ENCODE data around the gene PFN3.

PFN3 gene

DNA sequence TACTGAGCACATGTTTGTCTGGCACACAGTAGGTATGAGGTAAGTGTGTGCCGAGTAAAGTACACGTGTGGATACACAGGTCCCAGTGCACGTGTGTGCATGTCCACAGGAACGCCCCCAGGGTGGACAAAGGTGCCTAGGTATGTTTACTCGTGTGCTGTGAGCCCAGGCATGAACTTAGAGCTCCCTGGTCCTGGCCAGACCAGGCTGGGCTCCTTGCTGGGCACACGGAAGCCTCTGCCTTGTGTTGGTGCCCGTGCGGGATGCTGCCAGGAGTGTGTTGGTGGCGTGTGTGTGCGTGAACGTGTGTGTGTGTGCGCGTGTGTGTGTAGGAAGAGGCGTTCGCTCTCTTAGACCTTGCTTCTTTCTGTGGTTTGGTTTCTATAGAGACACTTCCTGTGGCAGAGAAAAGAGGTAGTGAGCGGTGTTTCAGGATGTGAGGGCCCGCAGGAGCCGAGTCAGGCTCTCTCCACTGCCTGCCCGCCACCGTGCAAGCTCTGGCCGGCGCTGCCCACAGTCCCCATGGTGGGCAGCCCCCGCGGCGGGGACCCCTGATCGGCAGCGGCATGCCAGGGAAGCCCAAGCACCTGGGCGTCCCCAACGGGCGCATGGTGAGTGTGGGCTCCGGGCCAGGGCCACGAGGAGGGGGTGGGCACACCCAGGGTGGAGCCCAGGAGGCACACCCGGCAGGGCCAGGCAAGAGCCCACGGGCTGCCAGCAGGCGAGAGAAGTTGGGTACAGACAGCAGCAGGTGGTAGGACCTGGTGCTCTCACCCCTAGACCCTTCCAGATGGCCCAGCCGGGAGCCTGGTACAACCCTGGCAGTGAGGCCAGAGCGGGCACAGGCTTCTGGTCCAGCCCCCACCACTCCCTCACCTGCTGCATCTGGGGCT is 42.8 kb downstream of the PFN3 start, which contains the start of gene RGS14:
RGS14 (plus strand) TSS at position 466 of the 893 bp plus-strand sequence; CDS start at position 567, 101 bp downstream.
- DNase-seq = peak; percentile 34

DNA sequence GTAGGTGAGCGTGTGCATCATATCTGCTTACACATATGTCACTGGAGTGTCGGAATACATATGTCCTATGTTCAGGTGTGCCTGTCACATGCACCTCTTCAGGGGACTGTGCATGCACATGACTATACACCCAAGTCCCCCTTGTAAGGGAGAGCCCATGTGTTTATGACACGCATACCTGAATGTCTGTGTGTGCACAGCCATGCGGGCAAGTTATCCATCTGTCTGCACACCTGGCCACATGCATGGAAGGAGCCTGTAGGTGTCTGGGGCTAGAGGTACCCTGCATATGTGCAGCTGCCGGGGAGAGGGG is 43.4 kb downstream of the PFN3 start:
- no peak for DNase-seq

DNA sequence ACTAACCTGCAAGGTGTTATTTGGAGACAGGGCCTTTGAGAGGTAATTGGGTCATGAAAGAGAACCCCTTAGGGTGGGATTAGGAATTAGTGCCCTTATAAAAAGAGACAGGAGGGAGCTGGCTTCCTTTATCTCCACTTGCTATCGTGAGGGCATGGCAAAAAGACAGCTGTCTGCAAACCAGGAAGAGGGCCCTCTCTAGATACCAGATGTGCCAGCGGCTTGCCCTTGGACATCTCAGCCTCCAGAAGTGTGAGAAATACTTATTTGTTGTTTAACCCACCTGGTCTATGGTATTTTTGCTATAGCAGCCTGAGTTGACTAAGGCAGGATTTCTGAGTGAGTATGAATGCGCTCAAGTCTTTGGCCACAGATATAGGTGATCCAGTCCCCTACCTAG is 43.7 kb downstream of the PFN3 start:
- DNase-seq = no peak

DNA sequence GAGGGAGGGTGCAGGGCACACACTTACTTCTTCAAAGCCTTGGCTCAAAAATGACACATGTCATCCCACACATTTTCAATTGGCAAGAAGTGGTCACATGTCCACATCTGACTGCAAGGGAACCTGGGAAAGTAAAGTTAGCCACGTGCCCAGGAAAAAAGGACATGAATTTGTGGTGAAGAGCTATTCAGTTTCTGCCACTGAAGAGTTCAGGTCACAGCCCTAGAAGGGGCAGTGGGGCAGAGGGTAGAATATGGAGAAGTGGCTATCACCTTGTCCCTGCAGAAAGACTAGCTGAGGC is 44.6 kb downstream of the PFN3 start:
- no peak for DNase-seq

DNA sequence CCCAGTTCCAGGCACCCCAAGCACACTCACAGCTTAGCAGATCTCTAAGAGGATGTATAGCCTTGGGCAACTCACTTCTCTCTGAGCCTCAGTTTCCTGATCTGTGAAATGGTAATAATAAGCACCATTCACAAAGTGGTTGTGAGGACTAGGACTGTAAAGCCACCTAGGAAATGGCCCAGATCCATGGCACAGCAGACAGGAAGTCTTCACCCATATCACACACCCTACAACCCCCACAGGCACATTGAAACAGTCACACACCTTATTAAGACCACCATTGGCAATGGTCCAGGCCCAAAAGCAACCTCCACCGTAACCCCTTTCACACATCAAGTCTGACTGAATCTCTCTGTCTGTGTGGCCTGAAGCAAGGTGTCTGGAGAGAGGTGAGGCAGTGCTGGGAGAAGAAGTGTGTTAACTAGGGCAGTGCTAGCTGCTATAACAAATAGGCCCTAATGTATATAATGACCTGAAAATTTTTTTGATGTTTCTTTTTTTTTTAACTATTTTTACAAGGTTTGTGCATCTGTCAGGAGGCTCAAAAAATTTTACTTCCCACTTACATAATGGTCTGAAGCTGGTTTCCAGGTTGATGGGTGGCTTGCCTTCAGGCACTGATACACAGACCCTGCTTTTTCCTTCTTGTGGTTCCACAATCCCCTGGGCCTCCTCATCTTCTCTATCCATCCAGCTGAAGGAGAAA is 45.1 kb downstream of the PFN3 start:
- no peak for DNase-seq

DNA sequence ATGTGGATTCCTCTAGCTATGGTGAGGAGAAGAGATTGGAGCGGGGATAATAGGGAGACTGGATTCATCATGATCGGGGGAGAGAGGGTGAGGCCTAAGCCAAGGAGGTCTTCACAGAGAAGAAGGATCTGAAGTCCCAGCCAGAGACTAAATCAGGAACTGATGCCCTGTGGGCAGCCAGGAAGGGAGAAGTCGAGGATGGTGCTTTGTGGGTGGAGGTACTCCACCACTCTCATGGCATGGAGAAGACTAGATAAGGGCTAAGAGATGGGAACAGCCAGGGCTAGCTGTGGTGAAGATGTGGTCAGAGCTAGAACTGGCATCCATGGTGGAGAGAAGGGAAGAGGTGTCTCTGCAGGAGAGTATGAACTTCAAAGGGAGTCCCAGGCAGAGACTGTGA is 45.8 kb downstream of the PFN3 start:
- DNase-seq = no peak

DNA sequence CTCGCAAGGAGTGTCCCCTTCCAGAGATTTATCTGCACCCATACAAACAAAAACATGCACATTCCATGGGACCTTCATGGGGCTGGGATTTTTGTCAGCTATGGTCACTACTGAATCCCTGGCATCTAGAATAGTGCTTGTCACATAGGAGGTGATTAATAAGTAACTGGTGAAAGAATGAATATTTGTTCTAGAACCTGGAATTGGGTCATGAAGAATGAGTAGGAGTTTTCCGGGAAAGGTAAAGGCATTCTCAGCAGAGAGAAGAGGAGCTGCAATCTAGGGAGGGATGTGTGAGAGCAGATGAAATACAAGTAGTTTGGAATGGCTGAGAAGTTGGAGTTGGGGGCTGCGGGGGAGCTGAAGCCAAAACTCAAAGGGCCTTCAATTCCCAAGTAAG is 46.2 kb downstream of the PFN3 start:
- no peak for DNase-seq

DNA sequence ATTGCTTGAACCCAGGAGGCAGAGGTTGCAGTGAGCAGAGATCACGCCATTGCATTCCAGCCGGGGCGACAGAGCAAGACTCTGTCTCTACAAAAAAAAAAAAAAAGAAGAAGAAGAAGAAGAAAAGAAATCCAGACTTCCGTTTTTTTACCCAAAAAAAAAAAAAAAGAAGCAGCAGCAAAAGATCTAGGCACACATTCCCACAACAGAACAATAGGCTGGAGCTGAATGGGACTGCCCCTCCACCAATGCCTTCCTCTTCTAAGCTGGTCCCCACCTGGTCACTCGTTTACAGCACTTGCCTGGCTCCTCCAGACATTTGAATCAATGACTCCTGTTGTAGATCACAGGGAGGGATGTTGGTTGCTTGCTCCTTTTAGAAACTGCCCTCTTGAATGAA is 47.4 kb downstream of the PFN3 start:
- DNase-seq = no peak

DNA sequence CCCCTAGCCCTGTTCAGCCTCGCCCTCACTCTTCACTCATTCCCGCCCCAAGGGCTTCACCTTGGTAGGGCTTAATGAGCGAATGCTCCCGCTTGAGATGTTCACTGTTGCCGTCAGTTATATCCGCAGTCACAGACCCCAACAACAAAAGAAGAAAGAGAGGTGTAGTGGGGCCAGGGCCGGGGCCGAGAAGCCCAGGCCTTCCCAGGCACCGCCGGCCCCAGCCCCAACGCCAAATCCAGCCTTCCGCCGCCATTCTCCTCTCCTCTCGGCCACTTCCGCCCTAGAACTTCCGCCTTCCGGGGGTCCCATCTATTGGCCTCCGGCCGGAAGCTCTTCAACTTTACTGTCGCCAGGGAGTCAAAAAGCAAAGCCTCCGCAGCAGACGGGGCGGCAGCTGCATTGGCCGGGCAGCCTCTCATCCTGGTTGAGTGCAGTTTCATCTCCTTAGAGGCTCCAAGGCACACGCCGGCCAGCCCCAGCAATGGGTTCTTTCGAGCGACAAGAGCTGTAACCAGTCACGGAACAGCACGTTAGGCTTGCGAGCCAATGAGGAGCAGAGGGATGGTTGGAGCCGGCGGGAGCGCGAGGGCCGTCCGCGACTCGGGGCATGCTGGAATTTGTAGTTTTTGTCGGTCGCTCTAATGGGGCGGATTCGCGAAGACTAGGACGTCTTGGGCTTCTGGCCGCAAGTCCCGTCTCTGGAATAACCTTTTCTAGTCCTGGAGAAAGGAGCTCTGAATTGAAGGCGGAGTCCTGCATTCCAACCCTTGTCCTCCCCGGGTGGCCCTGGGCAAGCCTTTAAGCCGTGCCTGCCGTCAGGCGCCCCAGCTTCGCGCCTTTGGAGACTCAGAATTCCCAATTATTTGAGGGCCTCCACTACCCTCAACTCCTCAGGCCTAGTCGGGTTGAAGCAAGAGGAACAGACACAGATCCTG is 48.8 kb downstream of the PFN3 start, which contains the start of gene LMAN2:
LMAN2 (minus strand) TSS at position 277 of the 938 bp plus-strand sequence; CDS start at position 256, 21 bp downstream.
- peak; percentile 88 for DNase-seq

DNA sequence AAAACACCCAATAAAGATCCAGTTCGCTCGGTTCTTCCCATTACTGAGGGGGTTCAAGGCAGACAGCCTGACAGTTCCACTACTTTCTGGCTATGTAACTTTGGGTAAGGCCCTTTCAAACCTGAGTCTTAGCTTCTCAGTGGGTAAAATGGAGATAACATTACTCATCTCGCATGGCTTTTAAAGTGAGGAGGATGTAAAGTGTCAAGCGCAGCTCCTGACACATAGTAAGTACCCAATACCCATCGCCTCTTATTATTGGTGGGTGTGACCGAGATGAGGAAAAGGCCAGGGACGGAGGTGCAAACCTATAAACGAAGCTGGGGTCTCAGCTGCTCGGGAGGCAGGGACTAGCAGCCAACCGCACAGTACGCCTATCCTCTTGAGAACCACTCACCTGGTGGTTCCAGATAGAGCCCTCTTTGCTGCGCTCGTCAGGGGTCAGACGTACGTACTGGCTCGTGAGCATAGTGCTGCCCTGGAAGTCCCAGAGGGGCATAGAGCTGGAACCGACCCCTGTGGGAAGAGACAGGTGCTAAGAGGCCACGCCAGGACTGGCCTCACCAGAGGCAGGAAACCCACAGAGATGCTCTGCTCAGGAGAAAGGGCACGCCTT is 49.6 kb downstream of the PFN3 start:
- DNase-seq = no peak

Data from NCI-H774 (cell line).